ENCODE results near the gene MACROD2.

The MACROD2 gene

GRCh38 chr20:15031546-15032351, 1036.4 kb downstream of the MACROD2 start:
- peak; percentile 23 to 27 for DNase-seq

GRCh38 chr20:15032352-15032622, 1037.0 kb downstream of the MACROD2 start:
- DNase-seq: peak; percentile 16 to 45

- peak; percentile 11 to 15 for DNase-seq
These were observed 1038.0 kb downstream of the MACROD2 start for GRCh38 chr20:15033269-15033668.

GRCh38 chr20:15033891-15034290, 1038.6 kb downstream of the MACROD2 start:
- peak in 1 of 2 experiments; percentile 29 for DNase-seq

GRCh38 chr20:15036948-15037347, 1041.6 kb downstream of the MACROD2 start:
- no peak for DNase-seq

GRCh38 chr20:15039088-15039752, 1043.9 kb downstream of the MACROD2 start:
- no peak for DNase-seq

- DNase-seq: no peak
These were observed 1047.4 kb downstream of the MACROD2 start for GRCh38 chr20:15042723-15043122.

GRCh38 chr20:15045246-15045645, 1049.9 kb downstream of the MACROD2 start:
- no peak for DNase-seq

- no peak for DNase-seq
These were observed 1051.7 kb downstream of the MACROD2 start for GRCh38 chr20:15047042-15047441.

GRCh38 chr20:15047601-15048000, 1052.3 kb downstream of the MACROD2 start:
- no peak for DNase-seq

GRCh38 chr20:15056246-15056645, 1060.9 kb downstream of the MACROD2 start:
- no peak for DNase-seq

- DNase-seq: no peak
These were observed 1063.5 kb downstream of the MACROD2 start for GRCh38 chr20:15058841-15059240.

GRCh38 chr20:15059438-15059837, 1064.1 kb downstream of the MACROD2 start:
- DNase-seq: no peak

GRCh38 chr20:15060265-15061060, 1065.1 kb downstream of the MACROD2 start:
- DNase-seq: no peak

GRCh38 chr20:15061061-15061430, 1065.7 kb downstream of the MACROD2 start:
- no peak for DNase-seq

- no peak for DNase-seq
These were observed 1066.6 kb downstream of the MACROD2 start for GRCh38 chr20:15061955-15062354.

- no peak for DNase-seq
These were observed 1067.8 kb downstream of the MACROD2 start for GRCh38 chr20:15063081-15063480.

GRCh38 chr20:15064741-15065140, 1069.4 kb downstream of the MACROD2 start:
- DNase-seq: no peak

GRCh38 chr20:15065794-15066193, 1070.5 kb downstream of the MACROD2 start:
- DNase-seq: no peak

- DNase-seq: no peak
These were observed 1073.2 kb downstream of the MACROD2 start for GRCh38 chr20:15068486-15068885.

GRCh38 chr20:15069355-15069754, 1074.0 kb downstream of the MACROD2 start:
- no peak for DNase-seq

GRCh38 chr20:15071085-15071808, 1075.9 kb downstream of the MACROD2 start:
- no peak for DNase-seq

GRCh38 chr20:15072316-15072715, 1077.0 kb downstream of the MACROD2 start:
- DNase-seq: no peak
